DND-41 (cell line): ENCODE data around the gene ADPRH.

ENCODE experiments used
- EZH2 ChIP-seq: IDR thresholded peaks from 3 replicates; pipeline ENCODE4 v1.6.1; 2012; ENCODE audit warnings: borderline replicate concordance, low read depth, mild to moderate bottlenecking, moderate library complexity, low read length, inconsistent platforms; ENCODE audit not compliant: severe bottlenecking
- TF ChIP-seq, protein P1 (sequence below): IDR thresholded peaks from 2 replicates; pipeline ENCODE4 v1.5.1; 2012; ENCODE audit warnings: borderline replicate concordance, low read length, moderate library complexity, mild to moderate bottlenecking; ENCODE audit not compliant: poor library complexity, severe bottlenecking; ENCODE audit errors: extremely low read depth

DNA sequence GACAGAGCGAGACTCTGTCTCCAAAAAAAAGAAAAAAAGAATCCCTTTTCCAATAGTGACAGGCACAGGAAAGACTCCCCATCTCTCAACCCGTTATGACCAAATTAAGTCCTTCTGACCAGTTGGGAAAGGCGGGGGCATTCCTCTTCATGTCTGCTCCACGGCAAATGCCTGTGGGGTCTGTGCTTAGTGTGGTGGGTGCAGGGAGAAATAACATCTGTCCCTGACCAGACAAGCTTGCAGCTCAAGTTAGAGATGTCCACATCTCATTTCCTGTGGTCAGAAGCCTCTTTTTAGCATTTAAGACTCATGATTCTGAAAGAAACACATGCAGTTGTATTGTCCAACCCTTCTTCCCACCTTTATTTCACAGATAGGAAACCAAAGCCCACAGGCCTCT is 34.6 kb downstream of the ADPRH start:
- TF ChIP-seq, protein P1, sequence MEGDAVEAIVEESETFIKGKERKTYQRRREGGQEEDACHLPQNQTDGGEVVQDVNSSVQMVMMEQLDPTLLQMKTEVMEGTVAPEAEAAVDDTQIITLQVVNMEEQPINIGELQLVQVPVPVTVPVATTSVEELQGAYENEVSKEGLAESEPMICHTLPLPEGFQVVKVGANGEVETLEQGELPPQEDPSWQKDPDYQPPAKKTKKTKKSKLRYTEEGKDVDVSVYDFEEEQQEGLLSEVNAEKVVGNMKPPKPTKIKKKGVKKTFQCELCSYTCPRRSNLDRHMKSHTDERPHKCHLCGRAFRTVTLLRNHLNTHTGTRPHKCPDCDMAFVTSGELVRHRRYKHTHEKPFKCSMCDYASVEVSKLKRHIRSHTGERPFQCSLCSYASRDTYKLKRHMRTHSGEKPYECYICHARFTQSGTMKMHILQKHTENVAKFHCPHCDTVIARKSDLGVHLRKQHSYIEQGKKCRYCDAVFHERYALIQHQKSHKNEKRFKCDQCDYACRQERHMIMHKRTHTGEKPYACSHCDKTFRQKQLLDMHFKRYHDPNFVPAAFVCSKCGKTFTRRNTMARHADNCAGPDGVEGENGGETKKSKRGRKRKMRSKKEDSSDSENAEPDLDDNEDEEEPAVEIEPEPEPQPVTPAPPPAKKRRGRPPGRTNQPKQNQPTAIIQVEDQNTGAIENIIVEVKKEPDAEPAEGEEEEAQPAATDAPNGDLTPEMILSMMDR, result no peak
- no peak for TF ChIP-seq EZH2
